ENCODE measurements around the gene FZD4. TPM values are rescaled to one million over a fixed set of nuclear protein-coding genes. Genes with fewer than 3 reads are reported as not detected.
"Not testable (repeated sequence)": the region's sequence is repeated elsewhere in the genome, so short reads cannot be mapped to it uniquely, and the experiment has no call there.

FZD4 gene
- polyA plus RNA-seq, 1 donor from 2014 or later, result 0.76 TPM

GRCh38 chr11:86948733-86949132 lies 6.5 kb downstream of the FZD4 start:
- H3K4me2 ChIP-seq (ENCODE audit: low read length), result no peak overlapping the region
- no peak overlapping the region for H3K9ac ChIP-seq (ENCODE audit: low read length)
- no peak overlapping the region for H3K27ac ChIP-seq (ENCODE audit: low read length)
- no peaks in the 10 kb centered on the region for H3K9me2 ChIP-seq (ENCODE audit: insufficient read depth, low read length)
- H3K27me3 ChIP-seq (ENCODE audit: insufficient read depth, low read depth, low read length), result no peaks in the 10 kb centered on the region
- no peak overlapping the region for H2AFZ ChIP-seq (ENCODE audit: low read depth, low read length)
- H3F3A ChIP-seq (ENCODE audit: insufficient read depth, low read length, poor library complexity, severe bottlenecking), result no peaks in the 10 kb centered on the region
- no peak overlapping the region for H3K4me3 ChIP-seq (ENCODE audit: low read length)
- H3K9me3 ChIP-seq (ENCODE audit: low read length), result no peaks in the 10 kb centered on the region
- no peaks in the 10 kb centered on the region for H3K36me3 ChIP-seq (ENCODE audit: insufficient read depth, low read length)
- H3K79me2 ChIP-seq (replicated peaks; ENCODE audit: insufficient read depth, low read length), result no peaks in the 10 kb centered on the region
- H4K20me1 ChIP-seq (ENCODE audit: insufficient read depth), result no peaks in the 10 kb centered on the region
- TF ChIP-seq POLR2AphosphoS5 (IDR thresholded peaks at IDR 0.05) (no peak), SMC3 (conservative IDR thresholded peaks at IDR 0.05; ENCODE audit: poor library complexity) (no peak), EP300 (conservative IDR thresholded peaks at IDR 0.05; ENCODE audit: poor library complexity, severe bottlenecking) (no peak), EZH2 (IDR thresholded peaks at IDR 0.05; ENCODE audit: borderline replicate concordance, insufficient read depth, low read length, poor library complexity, severe bottlenecking) (no peak), TAF1 (IDR thresholded peaks at IDR 0.05; ENCODE audit: low read depth) (no peak), MXI1 (conservative IDR thresholded peaks at IDR 0.05; ENCODE audit: poor library complexity, severe bottlenecking) (no peak), RAD21 (conservative IDR thresholded peaks at IDR 0.05) (no peak), REST (IDR thresholded peaks at IDR 0.05; ENCODE audit: borderline replicate concordance) (no peak), CTCF (IDR thresholded peaks at IDR 0.05; ENCODE audit: poor library complexity, severe bottlenecking) (no peak)

- H3K4me2 ChIP-seq (ENCODE audit: low read length), result no peak overlapping the region
- no peaks in the 10 kb centered on the region for H3K27me3 ChIP-seq (ENCODE audit: insufficient read depth, low read depth, low read length)
- H3K36me3 ChIP-seq (ENCODE audit: insufficient read depth, low read length), result no peaks in the 10 kb centered on the region
- no peak overlapping the region for H3K4me3 ChIP-seq (ENCODE audit: low read length)
- H3K9me2 ChIP-seq (ENCODE audit: insufficient read depth, low read length), result no peaks in the 10 kb centered on the region
- no peak overlapping the region for H3K27ac ChIP-seq (ENCODE audit: low read length)
- TF ChIP-seq EZH2 (IDR thresholded peaks at IDR 0.05; ENCODE audit: borderline replicate concordance, insufficient read depth, low read length, poor library complexity, severe bottlenecking), result no peak
- TF ChIP-seq REST (IDR thresholded peaks at IDR 0.05; ENCODE audit: borderline replicate concordance), result no peak
- TF ChIP-seq EP300 (conservative IDR thresholded peaks at IDR 0.05; ENCODE audit: poor library complexity, severe bottlenecking), result no peak
- no peak for TF ChIP-seq POLR2AphosphoS5 (IDR thresholded peaks at IDR 0.05)
- TF ChIP-seq TAF1 (IDR thresholded peaks at IDR 0.05; ENCODE audit: low read depth), result no peak
- TF ChIP-seq SMC3 (conservative IDR thresholded peaks at IDR 0.05; ENCODE audit: poor library complexity), result no peak
- no peak for TF ChIP-seq CTCF (IDR thresholded peaks at IDR 0.05; ENCODE audit: poor library complexity, severe bottlenecking)
- no peak for TF ChIP-seq MXI1 (conservative IDR thresholded peaks at IDR 0.05; ENCODE audit: poor library complexity, severe bottlenecking)
- TF ChIP-seq RAD21 (conservative IDR thresholded peaks at IDR 0.05), result no peak
- H3F3A ChIP-seq (ENCODE audit: insufficient read depth, low read length, poor library complexity, severe bottlenecking), result no peaks in the 10 kb centered on the region
- no peaks in the 10 kb centered on the region for H3K79me2 ChIP-seq (replicated peaks; ENCODE audit: insufficient read depth, low read length)
- no peaks in the 10 kb centered on the region for H3K9me3 ChIP-seq (ENCODE audit: low read length)
- H2AFZ ChIP-seq (ENCODE audit: low read depth, low read length), result no peak overlapping the region
- no peaks in the 10 kb centered on the region for H4K20me1 ChIP-seq (ENCODE audit: insufficient read depth)
- H3K9ac ChIP-seq (ENCODE audit: low read length), result no peak overlapping the region
These were observed 7.7 kb downstream of the FZD4 start for GRCh38 chr11:86947541-86947940.

GRCh38 chr11:86943505-86943904 lies 11.7 kb downstream of the FZD4 start:
- not testable (repeated sequence) for H3K4me2 ChIP-seq (ENCODE audit: low read length); H3K4me3 ChIP-seq (ENCODE audit: low read length); H3K79me2 ChIP-seq (replicated peaks; ENCODE audit: insufficient read depth, low read length); H4K20me1 ChIP-seq (ENCODE audit: insufficient read depth); H3K27me3 ChIP-seq (ENCODE audit: insufficient read depth, low read depth, low read length); H2AFZ ChIP-seq (ENCODE audit: low read depth, low read length); H3K27ac ChIP-seq (ENCODE audit: low read length); H3K9me3 ChIP-seq (ENCODE audit: low read length); H3F3A ChIP-seq (ENCODE audit: insufficient read depth, low read length, poor library complexity, severe bottlenecking); H3K9ac ChIP-seq (ENCODE audit: low read length); H3K36me3 ChIP-seq (ENCODE audit: insufficient read depth, low read length); H3K9me2 ChIP-seq (ENCODE audit: insufficient read depth, low read length)
